Tibial nerve (tissue), 4 donors: Measurements from ENCODE around the gene ODAM.

Experiments
- EP300 ChIP-seq, 2 donors: sonication (generic); formaldehyde crosslinking; IDR thresholded peaks; one replicate each; pipeline ENCODE4 v1.6.1; 2017; ENCODE audit warnings: antibody characterized with exemption in 2 of 2, mild to moderate bottlenecking in 1 of 2
- POLR2A ChIP-seq, 2 donors: fragments of 450-650 bp; IDR thresholded peaks; one replicate each; pipeline ENCODE4 v1.6.1; 2017; ENCODE audit warnings: antibody characterized with exemption in 2 of 2, mild to moderate bottlenecking in 2 of 2, moderate library complexity in 2 of 2
- TF ChIP-seq, protein P1 (sequence below), 5 experiments: fragments of 200-600 bp in 3 of 5; fragments of 450-650 bp in 2 of 5; sonication (generic) in 3 of 5; IDR thresholded peaks; one replicate each; pipeline ENCODE4 v1.5.1; 2016 to 2019; ENCODE audit warnings: antibody characterized with exemption in 5 of 5, mild to moderate bottlenecking in 3 of 5, moderate library complexity in 2 of 5

DNA sequence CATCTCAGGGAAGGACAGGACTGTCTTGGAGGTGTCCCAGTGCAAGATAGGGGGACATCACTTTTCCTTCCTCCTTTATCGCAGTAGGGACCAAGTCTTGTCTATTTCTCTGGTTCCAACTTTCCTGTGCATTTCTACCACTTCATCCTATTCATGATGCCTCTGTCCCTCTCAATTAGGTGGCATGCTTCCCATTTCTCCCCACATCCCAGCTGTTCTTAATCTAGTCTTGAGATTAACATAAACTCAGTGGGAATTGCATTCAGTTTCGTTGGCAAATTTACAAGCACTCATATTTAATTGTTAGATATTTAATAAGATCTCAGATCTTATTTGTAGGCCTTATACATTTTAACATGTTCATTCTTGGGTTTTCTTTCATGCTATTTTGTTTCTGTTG is 15.7 kb upstream of the ODAM start:
- TF ChIP-seq, protein P1, sequence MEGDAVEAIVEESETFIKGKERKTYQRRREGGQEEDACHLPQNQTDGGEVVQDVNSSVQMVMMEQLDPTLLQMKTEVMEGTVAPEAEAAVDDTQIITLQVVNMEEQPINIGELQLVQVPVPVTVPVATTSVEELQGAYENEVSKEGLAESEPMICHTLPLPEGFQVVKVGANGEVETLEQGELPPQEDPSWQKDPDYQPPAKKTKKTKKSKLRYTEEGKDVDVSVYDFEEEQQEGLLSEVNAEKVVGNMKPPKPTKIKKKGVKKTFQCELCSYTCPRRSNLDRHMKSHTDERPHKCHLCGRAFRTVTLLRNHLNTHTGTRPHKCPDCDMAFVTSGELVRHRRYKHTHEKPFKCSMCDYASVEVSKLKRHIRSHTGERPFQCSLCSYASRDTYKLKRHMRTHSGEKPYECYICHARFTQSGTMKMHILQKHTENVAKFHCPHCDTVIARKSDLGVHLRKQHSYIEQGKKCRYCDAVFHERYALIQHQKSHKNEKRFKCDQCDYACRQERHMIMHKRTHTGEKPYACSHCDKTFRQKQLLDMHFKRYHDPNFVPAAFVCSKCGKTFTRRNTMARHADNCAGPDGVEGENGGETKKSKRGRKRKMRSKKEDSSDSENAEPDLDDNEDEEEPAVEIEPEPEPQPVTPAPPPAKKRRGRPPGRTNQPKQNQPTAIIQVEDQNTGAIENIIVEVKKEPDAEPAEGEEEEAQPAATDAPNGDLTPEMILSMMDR (IDR thresholded peaks at IDR 0.05): no peak
- no peak for TF ChIP-seq POLR2A (IDR thresholded peaks at IDR 0.05)
- no peak for TF ChIP-seq EP300 (IDR thresholded peaks at IDR 0.05)
